ENCODE results near the gene FXN. TPM values are rescaled to one million over a fixed set of nuclear protein-coding genes. Genes with fewer than 3 reads are reported as not detected.
A peak's percentile ranks its signal among the peaks of the same experiment; 100 is the strongest.

Gene FXN
- total RNA-seq, 1 donor from 2014 or later = 23.2 TPM

DNA sequence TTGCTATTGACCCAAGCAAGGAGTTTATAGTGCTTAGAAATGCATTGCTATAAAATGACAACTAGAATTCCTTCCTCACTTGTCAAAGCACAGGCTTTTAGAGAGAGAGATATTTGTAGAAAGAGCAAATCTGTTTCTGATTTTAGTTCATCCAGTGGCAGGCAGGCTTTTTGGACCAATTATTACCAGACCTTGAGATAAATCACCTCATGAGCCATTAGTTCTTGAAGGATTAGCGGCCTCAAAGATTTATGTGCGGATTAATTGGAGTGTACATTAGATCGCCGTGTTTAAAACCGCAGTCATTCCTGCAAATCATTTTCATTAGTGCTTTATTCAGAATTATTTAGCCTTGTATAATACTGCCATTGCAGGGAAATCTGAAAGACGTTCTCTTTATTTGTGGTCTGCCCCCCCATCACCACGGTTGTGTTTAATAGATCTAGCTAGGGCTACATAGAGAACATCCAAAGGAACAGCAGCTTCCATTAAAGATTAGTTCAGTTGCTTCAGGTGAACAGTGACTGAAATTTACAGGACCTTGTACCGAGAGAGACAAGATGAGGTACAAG is 109.7 kb downstream of the FXN start:
- no peak overlapping the region for H3K4me3 Mint-ChIP-seq
- H3K27ac Mint-ChIP-seq = no peak overlapping the region

GRCh38 chr9:69147041-69147834 is 111.7 kb downstream of the FXN start:
- Mint-ChIP-seq H3K36me3 (peaks cover 8% of the 10 kb centered on the region), H3K4me1 (peaks cover 5% of the 10 kb centered on the region), H3K27ac (no peak overlapping the region), H3K9me3 (peaks cover 3% of the 10 kb centered on the region), H3K27me3 (ENCODE audit: insufficient read depth, low read depth) (peaks cover 5% of the 10 kb centered on the region), H3K4me3 (no peak overlapping the region)
- H3K4me3 ChIP-seq = no peak overlapping the region
- DNase-seq (ENCODE audit: low spot score) = no peak
- H3K4me1 ChIP-seq = no peaks in the 10 kb centered on the region
- no peaks in the 10 kb centered on the region for H3K27me3 ChIP-seq
- H3K9me3 ChIP-seq (ENCODE audit: low read depth) = no peaks in the 10 kb centered on the region
- H3K36me3 ChIP-seq = no peaks in the 10 kb centered on the region
- H3K27ac ChIP-seq = no peak overlapping the region
- no peaks in the 10 kb centered on the region for H3K79me2 ChIP-seq (ENCODE audit: low read depth)
- H4K20me1 ChIP-seq (ENCODE audit: low read depth) = no peaks in the 10 kb centered on the region
- no peak overlapping the region for H3K9ac ChIP-seq
- TF ChIP-seq EZH2 (IDR thresholded peaks at IDR 0.05) = no peak
- TF ChIP-seq, protein P1, sequence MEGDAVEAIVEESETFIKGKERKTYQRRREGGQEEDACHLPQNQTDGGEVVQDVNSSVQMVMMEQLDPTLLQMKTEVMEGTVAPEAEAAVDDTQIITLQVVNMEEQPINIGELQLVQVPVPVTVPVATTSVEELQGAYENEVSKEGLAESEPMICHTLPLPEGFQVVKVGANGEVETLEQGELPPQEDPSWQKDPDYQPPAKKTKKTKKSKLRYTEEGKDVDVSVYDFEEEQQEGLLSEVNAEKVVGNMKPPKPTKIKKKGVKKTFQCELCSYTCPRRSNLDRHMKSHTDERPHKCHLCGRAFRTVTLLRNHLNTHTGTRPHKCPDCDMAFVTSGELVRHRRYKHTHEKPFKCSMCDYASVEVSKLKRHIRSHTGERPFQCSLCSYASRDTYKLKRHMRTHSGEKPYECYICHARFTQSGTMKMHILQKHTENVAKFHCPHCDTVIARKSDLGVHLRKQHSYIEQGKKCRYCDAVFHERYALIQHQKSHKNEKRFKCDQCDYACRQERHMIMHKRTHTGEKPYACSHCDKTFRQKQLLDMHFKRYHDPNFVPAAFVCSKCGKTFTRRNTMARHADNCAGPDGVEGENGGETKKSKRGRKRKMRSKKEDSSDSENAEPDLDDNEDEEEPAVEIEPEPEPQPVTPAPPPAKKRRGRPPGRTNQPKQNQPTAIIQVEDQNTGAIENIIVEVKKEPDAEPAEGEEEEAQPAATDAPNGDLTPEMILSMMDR (IDR thresholded peaks at IDR 0.05) = no peak
- TF ChIP-seq EZH2phosphoT487 (IDR thresholded peaks at IDR 0.05) = no peak
- H3K4me2 ChIP-seq = no peak overlapping the region
- no peak overlapping the region for H2AFZ ChIP-seq (replicated peaks)
- H3F3A ChIP-seq (ENCODE audit: low read depth) = peaks cover 7% of the 10 kb centered on the region

More for the DNA sequence above, 109.7 kb downstream of the FXN start:
- Mint-ChIP-seq H3K27me3 (ENCODE audit: insufficient read depth, low read depth) (peaks cover 5% of the 10 kb centered on the region), H3K36me3 (no peaks in the 10 kb centered on the region), H3K9me3 (no peaks in the 10 kb centered on the region), H3K4me1 (peaks cover 5% of the 10 kb centered on the region)
- TF ChIP-seq, protein P1 (IDR thresholded peaks at IDR 0.05) = no peak
- TF ChIP-seq EZH2phosphoT487 (IDR thresholded peaks at IDR 0.05) (no peak), EZH2 (IDR thresholded peaks at IDR 0.05) (no peak)
- H3K27ac ChIP-seq = no peak overlapping the region
- H2AFZ ChIP-seq (replicated peaks) = no peak overlapping the region
- H3K9ac ChIP-seq = no peak overlapping the region
- H3K4me1 ChIP-seq = no peaks in the 10 kb centered on the region
- peaks cover 7% of the 10 kb centered on the region for H3F3A ChIP-seq (ENCODE audit: low read depth)
- H3K79me2 ChIP-seq (ENCODE audit: low read depth) = no peaks in the 10 kb centered on the region
- no peaks in the 10 kb centered on the region for H3K36me3 ChIP-seq
- H4K20me1 ChIP-seq (ENCODE audit: low read depth) = no peaks in the 10 kb centered on the region
- H3K9me3 ChIP-seq (ENCODE audit: low read depth) = no peaks in the 10 kb centered on the region
- H3K4me3 ChIP-seq = no peak overlapping the region
- DNase-seq (ENCODE audit: low spot score) = no peak
- no peak overlapping the region for H3K4me2 ChIP-seq
- no peaks in the 10 kb centered on the region for H3K27me3 ChIP-seq

GRCh38 chr9:69149321-69149807 is 113.8 kb downstream of the FXN start:
- Histone ChIP-seq H3K9ac (no peak overlapping the region), H3K27ac (peak overlapping the region; percentile 1), H2AFZ (replicated peaks) (no peak overlapping the region), H3K4me2 (no peak overlapping the region), H3F3A (ENCODE audit: low read depth) (peaks cover 7% of the 10 kb centered on the region), H4K20me1 (ENCODE audit: low read depth) (no peaks in the 10 kb centered on the region), H3K79me2 (ENCODE audit: low read depth) (no peaks in the 10 kb centered on the region), H3K4me1 (no peaks in the 10 kb centered on the region), H3K27me3 (no peaks in the 10 kb centered on the region), H3K36me3 (no peaks in the 10 kb centered on the region), H3K4me3 (no peak overlapping the region), H3K9me3 (ENCODE audit: low read depth) (no peaks in the 10 kb centered on the region)
- Mint-ChIP-seq H3K4me3 (no peak overlapping the region), H3K27ac (no peak overlapping the region), H3K4me1 (peaks cover 8% of the 10 kb centered on the region), H3K9me3 (peaks cover 3% of the 10 kb centered on the region), H3K27me3 (ENCODE audit: insufficient read depth, low read depth) (peaks cover 2% of the 10 kb centered on the region), H3K36me3 (peaks cover 12% of the 10 kb centered on the region)
- peak; percentile 30 for DNase-seq (ENCODE audit: low spot score)
- TF ChIP-seq, protein P1 (IDR thresholded peaks at IDR 0.05) = no peak
- TF ChIP-seq EZH2 (IDR thresholded peaks at IDR 0.05) (no peak), EZH2phosphoT487 (IDR thresholded peaks at IDR 0.05) (no peak)

Small RNA genes within 50 kb of the gene (small RNA-seq; reads per million reads assigned to genes)
- gene AL162730.1 = not detected

Other genes with a start within 250 kb of the FXN start
- gene PRKACG, start 21.6 kb upstream of the FXN start, total RNA-seq (ENCODE audit: low replicate concordance) = not detected in 2 replicates
- 35.5 and 60.6 TPM in 2 replicates for gene TJP2, start 138.5 kb downstream of the FXN start, total RNA-seq (ENCODE audit: low replicate concordance)

Measured in neural progenitor cell (in vitro differentiated cells).